Activated CD4-positive, alpha-beta T cell treated with anti-CD3 and anti-CD28 coated beads for 48 hours (primary cell): Measurements from ENCODE around the gene GATA5.
"Not testable (repeated sequence)": the region's sequence is repeated elsewhere in the genome, so short reads cannot be mapped to it uniquely, and the experiment has no call there.

Source experiments
- DNase-seq: peaks from one replicate; pipeline ENCODE4 v3.0.0-alpha.2; 2020

GATA5 gene

DNA sequence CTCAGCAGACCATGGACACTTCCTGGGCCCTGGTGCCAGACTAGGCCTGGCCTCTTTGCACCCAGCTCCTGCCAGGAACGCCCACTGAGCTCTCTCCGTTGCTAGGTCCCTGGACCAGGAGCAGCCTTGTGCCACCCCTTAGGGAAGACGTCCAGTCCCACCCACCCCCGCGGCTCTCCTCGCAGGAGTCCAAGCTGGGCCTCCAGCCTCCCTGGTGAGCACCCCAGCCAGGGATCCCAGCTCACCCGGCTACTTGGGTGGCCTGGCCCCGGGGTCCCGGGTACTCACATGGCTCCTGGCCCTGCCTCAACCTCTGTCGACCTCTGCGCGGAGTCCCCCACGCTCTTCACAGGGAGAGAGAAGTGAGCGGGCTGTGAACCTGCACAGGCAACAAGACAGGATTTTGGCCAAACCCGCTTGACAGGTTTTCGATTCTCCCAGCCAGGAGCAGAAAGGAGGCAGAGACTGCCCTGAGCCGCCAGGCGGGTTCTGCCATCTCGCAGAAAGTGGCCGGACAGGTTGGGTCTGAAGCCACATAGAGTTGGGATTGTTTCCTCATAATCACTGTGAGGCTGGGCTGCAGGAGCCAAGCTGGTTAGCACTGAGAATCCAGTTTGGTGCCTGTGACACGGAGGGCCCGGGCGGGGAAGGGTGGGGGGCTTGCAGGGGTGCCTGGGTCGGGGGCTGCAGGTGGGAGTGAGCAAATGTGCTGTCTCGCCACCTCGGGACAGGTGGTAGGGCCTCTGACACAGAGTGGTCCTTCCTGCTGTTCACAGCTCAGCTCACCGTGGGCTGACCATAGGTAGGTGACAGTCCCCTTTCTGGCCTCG lies 48.4 kb downstream of the GATA5 start, which contains the start of gene RBBP8NL:
RBBP8NL (minus strand) TSS at position 368 of the 830 bp plus-strand sequence. CDS start 7,892 bp downstream, outside the sequence.
- no peak for DNase-seq

DNA sequence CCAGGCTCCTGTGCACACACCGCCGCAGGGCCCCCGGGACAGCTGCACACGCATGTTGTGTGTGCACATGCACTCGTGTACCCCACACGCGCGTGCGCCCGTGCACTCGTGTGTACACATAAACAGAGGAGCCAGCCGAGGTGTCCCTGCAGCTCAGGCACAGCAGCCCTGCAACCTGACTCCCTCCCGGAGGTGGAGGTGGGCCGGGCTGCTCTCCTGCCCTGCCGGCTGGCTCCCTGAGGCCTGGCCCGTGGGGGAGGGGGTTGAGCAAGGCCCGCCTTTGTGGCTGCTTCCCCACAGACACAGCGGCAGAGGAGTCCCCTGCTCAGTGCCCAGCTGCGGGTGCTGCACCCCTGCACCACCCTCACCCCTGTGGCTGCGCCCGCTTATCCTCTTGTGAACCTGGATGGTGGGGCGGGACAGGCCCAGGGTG lies 49.1 kb downstream of the GATA5 start:
- DNase-seq, result no peak

DNA sequence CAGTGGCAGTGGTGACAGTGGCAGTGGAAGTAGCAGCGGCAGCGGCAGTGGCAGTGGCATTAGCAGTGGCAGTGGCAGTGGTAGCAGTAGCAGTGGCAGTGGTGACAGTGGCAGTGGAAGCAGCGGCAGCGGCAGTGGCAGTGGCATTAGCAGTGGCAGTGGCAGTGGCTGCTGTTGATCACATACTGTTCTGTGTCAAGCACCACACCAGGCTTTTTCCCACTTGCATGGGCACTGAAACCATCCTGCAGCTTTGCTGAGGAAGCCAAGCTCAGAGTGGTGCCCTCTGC lies 49.8 kb downstream of the GATA5 start:
- DNase-seq, result not testable (repeated sequence)

DNA sequence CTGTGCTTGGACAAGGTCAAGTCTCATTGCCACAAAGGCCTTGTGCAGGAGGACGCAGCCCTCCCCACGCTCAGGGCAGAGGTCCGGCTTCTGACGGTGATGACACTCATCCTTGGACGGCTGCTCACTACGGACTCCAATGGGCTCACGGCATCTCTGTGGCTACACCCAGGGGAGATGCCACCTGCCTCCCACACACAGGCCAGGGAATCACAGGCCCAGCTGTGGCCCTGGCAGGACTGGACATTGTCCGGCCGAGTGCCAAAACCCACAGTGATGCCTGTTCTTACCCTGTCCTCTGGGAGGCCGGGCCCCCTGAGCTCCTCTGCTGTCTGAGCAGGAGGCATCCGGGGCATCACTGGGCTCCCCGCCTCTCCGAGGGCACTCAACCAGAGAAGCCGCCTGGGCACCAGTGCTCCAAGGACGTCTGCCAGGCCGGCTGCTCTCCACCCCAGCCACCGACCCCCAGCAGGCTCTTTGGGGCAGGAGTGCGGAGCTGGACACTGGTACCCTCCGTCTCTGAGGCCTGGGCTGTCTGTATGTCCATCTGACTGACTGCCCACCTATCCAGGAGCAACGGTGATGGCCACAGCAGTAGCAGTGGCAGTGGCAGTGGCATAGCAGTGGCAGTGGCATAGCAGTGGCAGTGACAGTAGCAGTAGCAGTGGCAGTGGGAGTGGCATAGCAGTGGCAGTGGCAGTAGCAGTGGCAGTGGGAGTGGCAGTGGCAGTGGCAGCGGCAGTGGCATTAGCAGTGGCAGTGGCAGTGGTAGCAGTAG lies 50.3 kb downstream of the GATA5 start:
- no peak for DNase-seq

DNA sequence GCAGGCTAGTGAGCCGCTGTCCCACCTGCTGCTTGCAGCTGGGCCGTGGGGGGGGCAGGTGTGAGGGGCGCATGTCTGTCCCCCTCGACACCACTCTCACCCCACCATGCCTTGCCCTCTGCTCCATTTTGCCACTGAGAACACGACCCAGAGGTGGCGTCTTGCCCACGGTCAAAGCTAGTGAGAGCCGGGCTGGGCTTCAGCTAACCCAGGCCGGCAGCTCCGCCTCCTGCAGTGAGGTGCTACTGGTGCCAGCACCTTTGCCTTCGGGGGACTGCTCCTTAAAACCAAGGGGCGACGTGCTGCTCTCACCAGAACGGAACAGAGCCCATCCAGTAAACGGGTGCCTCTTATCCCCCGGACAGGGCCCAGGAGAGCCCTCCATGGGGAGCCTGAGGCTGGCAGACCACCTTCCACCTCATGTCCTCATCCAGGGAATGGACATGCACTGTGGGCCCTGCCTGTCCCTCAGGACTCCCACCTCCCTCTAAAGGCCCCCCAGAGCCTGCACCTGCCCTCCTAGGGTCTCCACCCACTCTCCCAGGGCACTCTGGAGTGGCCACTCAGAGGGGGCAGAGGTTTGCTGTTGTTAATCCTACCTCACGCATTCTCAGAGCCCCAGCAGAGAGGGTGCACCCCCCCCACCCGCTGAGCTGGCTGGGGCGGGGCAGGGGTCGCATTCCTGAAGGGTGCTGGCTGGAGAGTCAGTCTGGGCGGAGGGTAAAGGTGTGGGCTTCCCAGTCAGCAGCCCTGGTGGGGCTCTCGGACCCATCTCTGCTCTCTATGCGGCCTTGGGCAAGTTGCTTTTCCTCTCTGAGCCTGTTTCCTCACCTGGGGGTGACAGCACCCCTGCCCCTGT lies 51.3 kb downstream of the GATA5 start:
- no peak for DNase-seq

DNA sequence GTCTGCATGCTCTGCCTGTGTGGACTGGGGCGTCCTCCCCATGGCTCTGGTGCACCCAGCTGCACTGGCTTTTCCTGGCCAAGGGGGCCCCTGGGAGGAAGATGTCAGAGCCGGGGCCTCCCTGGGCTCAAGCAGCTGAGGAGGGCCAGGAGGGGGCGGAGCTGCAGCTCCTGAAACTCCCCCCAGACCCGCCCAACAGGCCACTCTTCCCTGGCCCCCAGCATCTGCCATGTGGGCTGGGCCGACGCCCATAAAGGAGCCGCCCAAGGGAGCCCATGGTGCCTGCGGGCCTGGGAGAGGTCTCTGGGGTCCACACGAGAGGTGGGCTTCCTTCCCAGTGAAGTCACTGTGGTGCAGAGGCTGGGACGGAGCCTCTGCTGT lies 52.5 kb downstream of the GATA5 start:
- no peak for DNase-seq

DNA sequence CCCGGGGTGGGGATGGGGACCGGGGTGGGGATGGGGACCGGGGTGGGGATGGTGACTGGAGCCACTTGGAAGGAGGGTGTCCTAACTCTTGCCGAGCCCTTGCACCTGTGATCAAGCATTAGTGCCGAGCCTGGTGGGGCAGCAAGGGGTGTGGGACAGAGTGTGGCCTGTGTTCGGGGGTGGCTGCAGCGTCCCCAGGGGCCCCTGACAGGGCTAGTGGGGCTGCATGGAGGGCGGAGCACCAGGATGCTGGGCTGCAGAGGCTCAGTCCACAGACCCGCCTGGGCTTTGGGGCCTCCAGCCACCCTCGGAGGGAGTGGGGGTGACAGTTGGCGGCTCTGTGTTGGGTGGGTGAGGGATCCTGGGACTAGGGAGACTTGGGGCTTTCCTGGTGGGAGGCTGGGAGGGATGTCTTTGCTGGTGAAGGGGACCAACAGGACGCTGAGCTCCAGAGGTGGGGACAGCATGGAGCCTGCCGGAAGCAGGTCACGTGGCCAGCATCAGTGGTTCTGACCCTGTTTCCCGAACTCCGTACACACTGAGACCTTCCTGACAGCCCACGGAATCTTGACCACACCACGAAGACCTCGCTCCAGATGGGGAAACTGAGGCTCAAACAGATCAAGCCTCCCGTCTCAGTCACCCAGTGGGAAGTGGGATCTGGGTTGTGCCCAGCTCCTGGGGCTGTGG lies 53.0 kb downstream of the GATA5 start:
- no peak for DNase-seq

DNA sequence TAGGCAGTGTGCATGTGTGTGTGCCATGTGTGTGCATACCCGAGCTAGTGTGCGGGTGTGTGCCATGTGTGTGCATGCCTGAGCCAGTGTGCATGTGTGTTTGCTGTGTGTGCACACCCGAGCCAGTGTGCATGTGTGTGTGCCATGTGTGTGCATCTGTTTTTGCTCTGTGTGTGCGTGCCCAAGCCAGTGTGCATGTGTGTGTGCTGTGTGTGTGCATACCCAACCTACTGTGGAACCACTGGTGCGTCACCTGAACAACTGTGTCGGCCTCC lies 54.1 kb downstream of the GATA5 start:
- no peak for DNase-seq

DNA sequence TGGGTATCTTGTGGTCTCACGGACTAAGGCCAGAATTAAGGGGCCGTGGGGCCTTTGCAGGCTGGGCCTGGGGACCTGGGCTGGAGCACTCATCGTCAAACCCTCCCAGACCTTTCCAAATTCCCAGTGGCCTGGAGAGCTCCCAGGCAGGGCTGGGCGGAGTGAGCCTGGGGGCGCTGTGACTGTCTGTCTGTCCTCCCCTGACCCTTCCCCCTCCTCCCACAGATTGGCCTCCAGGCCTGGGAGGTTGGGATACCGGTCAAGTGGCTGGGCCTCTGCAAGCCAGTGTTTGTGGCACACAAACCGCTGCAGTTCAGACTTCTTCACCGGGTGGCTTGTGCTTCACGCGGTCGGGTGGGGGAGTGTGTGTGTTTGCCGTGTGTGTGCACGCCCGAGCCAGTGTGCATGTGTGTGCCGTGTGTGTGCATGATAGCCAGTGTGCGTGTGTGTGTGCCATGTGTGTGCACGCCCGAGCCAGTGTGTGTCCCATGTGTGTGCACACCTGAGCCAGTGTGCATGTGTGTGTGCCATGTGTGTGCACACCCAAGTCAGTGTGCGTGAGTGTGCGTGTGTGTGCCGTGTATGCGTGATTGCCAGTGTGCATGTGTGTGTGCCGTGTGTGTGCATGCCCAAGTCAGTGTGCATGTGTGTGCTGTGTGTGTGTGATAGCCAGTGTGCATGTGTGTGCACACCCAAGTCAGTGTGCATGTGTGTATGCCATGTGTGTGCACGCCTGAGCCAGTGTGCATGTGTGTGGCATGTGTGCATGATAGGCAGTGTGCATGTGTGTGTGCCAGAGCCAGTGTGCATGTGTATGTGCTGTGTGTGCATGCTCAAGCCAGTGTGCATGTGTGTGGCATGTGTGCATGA lies 54.7 kb downstream of the GATA5 start:
- no peak for DNase-seq

DNA sequence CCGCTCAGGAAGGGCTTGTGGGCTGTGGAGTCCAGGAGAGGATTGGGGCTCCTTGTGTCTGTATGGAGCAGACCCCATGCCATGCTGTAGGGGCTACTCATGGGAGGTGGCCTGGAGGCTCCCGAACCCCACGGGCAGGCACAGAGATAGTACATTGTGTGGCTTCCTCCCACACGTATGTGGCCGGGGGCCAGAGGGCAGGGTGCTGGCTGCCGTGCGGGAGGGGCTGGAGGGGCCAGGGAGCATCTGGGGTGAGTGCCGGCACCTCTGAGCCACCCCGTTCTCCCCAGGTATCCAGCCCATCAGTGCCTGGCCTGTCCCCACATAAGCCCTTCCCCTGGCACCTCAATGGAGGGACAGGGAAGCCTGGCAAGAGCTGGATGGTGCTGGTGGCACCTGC lies 56.0 kb downstream of the GATA5 start:
- DNase-seq, result no peak

DNA sequence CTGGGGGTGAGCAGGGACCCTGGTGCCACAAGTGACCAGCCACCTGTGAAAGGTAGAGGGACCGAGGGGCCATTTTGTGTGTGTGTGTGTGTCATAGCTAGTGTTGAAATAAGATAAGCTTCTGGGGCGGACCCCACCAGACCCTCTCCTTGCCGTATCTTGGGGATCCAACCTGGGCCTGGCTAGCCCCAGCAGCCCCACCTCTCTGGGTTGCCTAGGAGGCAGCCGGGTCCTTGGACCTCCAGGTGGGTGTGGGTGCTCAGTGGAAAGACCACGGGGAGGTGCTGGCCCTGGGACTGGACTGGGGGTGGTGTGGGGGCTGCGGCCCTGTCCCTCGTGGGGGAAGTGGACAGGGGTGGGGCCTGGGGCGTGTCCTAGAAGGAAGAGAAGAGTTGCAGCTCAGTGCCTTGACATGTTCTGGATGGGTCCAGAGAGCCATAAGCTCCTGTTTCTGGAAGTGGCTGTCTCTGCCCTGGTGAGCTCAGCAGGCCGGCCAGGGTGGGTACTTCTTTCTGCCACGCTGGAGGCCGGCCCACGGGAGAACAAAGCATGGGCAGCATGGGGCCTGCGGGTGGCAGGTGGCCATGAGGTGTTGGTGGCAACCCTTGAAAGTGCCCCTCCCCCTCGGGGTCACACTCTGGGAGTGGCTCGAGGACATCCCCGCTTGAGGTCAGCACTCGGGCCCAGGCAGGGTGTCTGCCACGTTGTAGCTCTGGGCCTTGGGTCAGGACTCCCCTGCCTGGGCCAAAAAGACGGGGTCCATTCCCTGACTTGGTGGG lies 56.9 kb downstream of the GATA5 start:
- no peak for DNase-seq

DNA sequence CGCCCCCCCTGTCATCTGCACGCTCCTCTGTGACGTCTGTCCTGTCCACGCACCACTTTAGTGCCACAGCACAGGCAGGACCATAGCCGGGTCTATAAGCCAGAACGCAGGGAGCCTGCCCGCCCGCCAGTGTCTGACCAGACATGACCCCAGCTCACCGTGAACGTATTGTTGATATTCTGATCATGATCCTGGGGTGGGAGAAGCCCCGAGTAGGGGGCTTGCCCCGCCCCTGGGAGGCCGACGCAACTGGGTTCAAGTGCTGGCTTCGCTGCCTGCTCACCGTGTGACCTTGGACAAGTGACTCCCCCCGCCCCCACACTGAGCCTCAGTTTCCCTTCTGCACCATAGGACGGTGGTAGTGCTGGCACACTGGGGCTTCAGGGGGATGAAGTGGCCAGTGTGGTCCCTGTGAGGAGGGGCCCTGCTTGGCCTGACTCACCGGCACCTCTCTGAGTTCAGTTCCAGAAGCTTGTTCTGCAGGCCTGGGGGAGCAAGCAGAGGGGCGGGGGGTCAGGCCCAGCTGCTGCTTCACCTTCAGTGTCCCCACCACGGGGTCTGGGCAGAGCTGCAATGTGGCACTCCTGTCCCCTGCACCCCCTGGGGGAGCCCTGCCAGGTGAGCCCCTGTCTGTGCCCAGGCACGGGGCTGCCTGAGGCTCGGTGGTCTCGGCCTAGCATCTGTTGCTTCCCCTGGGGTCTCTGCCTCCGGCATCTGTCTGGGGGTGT lies 57.6 kb downstream of the GATA5 start:
- DNase-seq, result no peak

DNA sequence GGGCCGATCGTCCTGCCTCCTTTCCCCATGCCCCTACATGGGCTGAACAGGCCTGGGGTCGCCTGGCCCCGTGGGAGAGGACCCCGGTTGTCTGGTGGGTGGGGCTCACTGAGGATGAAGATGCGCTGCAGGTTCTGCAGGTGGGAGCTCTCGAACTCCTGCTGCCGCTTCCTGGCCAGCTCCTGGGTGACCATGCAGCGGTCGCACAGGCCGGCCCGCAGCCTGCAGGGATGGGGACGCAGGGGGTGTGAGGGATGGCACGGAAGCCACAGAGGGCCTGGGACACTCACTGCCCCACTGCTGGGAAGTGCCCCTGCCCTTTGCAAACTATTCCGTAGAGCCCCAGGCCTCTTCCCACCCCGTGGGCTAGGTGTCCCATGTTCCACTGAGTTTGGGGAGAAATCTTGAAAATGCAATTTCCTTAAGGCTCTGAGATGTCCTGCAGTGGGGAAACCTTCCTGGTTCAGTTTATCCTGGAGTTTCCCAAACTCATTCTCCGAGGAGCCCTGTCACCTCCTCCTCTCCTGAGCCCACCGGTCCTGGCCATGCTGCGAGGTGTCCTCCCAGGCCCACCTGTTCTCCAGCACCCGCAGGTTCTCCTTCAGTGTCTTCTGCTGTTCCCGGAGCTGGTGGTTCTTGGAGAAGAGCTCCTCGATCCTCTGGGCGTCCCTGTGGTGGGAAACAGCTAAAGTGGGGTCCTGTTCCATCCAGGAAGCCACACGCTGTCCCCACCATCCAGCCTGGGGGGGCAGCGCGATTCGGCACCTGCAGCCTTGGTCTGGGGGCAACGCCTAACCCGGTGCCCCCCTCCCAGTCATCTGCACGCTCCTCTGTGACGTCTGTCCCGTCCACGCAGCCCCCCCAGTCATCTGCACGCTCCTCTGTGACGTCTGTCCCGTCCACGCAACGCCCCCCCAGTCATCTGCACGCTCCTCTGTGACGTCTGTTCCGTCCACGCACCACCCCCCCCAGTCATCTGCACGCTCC lies 58.9 kb downstream of the GATA5 start:
- no peak for DNase-seq

DNA sequence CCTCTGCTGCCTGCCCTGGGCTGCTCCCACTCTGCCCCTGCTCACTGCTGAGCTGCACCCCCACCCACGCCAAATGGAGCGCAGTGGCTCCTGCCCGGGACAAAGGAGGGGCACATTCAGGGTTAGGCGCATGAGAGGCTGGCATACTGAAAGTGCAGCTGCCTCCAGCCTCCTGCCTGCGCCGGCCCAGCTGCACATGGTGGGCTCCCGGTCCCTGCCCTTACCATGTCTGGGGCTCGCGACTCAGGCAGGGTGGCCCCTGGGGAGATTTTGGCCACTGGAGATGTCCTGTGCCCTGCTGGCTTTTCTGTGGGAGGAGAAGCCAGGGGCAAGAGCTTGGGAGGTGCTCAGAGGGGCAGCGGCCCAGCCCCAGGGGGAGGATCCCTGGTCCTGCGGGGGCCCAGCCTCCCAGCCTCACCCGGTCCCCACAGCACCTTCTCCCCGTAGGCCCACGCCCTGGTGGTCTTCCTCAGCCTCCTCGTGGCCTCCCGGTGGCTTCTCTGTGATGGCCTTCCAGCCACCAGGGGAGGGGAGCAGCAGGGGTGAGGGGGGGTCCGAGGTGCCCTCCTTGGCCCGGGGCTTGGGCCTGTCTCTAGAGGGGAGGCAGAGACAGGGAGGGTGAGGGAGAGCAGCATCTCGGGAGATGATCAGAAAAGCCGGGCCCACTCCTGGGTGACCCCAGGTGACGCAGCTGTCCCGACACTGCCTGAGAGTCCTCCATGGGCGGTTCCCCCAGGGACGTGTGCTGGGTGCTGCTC lies 60.3 kb downstream of the GATA5 start:
- no peak for DNase-seq

DNA sequence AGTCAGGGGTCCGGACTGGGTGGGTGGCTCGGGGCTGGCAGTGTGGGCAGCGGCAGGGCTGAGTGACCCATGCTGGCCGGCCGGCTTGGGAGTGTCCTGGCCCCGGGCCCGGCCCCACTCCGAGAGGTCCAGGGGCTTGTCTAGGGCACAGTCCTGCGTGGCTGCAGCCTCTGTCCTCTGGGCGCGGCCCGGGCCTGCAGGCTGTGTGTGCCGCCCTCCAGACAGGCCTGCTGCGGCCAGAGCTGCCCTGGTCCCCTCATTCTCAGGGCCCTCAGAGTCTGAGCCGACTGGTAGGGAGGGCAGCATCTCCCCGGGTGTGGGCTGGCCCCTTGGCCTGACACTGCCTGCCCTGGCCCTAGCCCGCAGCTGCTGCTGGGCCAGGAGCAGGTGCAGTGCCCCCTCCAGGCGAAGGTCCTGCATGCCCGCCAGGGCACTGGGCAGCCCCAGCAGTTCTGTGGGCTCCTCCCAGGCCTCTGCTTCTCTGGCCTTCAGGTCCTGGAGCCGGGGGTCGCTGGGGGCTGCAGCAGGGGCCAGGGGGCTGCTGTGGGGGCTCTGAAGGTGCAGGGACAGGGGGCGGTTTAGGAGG lies 61.8 kb downstream of the GATA5 start:
- DNase-seq, result no peak
